Stimulated activated CD4-positive, alpha-beta T cell treated with anti-CD3 and anti-CD28 coated beads, Interleukin-12 subunit alpha, Interleukin-12 subunit beta, amount 100 ng/mL, for 4 hours (primary cell): ENCODE results near the gene TMEM161A.

ENCODE experiments used
- DNase-seq: peaks from one replicate; pipeline ENCODE4 v3.0.0-alpha.2; 2020

Gene TMEM161A

GRCh38 chr19:19095691-19096090 is 42.6 kb downstream of the TMEM161A start:
- no peak for DNase-seq

- no peak for DNase-seq
These were observed 43.8 kb downstream of the TMEM161A start for GRCh38 chr19:19094513-19094912.

DNA sequence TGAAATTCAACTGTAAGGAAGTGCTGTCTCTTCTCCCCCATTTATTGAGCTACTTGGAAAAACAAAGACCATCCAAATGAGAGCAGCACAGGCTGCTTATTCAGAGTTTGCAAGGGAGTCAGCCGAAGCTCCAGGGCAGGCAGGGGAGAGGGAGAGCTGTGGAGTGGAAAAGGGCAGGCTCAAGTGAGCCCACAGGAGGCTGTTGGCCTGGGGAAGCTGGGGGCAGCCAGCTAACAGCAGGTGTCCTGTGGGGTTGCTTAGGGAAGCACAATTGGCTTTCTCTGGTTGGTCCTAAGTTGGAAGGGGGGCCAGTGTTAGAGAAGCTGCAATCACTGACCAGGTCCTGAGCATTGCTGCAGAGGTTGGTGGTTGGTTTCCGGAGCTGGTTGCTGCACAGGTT is 50.6 kb downstream of the TMEM161A start:
- no peak for DNase-seq

- no peak for DNase-seq
These were observed 54.7 kb downstream of the TMEM161A start for GRCh38 chr19:19083413-19084178.

DNA sequence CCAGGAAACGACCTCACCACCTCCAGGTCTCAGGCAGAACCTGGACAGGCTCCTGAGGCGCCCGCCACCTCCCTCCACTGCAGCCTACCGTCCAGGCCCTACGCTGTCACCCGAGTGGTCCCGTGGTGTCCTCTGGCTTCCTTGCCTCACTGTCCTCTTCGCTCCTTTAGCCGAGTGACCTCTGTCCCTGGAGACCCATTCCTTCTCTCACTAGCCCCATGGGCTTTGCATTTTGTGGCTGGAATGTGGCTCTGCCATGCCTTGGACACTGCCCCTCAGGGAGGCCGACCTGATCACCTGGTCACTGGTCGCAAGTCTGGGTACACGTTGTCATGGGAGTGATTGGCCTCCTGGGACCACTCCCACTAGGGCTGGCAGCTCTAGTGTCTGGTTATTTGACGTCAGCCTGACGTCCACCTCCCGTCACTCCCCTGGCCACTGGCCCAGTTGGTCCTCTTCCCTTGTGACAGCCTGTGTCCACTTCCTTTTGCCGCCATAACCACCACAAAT is 56.6 kb downstream of the TMEM161A start:
- no peak for DNase-seq

DNA sequence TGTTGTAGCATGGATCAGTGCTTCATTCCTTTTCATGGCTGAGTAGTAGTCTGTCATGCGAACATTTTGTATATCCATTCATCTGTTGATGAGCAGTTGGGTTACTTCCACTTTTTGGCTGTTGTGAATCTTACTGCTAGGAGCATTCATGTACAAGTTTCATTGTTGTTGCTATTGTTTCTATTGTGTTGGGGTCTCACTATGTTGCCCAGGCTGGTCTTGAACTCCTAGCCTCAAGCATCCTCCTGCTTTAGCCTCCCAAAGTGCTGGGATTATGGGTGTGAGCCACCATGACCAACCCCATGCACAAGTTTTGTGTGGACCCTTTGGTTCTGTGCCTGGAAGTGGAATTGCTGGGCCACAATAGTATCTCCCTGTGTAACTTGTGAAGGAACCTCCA is 58.7 kb downstream of the TMEM161A start:
- DNase-seq, result no peak

- no peak for DNase-seq
These were observed 59.5 kb downstream of the TMEM161A start for GRCh38 chr19:19078801-19079200.

- no peak for DNase-seq
These were observed 61.2 kb downstream of the TMEM161A start for GRCh38 chr19:19077103-19077502.

DNA sequence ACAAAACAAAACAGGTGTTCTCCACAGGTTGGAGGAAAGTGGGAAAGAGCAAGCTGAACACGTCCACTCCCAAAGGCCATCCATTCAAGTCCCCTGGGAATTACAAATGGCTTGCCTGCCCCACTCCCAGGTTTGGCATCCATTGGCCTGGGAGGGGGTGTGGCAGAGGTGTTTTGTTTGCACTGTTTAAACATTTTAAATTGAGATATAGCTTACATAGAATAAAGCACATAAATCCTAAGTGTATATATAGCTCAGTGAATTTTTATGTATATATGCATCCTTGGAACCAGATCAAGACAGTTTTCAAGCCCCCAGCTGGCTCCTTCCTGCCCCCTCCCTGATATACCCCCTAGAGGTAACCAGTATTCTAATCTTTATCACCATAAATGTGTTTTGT is 61.8 kb downstream of the TMEM161A start:
- no peak for DNase-seq

DNA sequence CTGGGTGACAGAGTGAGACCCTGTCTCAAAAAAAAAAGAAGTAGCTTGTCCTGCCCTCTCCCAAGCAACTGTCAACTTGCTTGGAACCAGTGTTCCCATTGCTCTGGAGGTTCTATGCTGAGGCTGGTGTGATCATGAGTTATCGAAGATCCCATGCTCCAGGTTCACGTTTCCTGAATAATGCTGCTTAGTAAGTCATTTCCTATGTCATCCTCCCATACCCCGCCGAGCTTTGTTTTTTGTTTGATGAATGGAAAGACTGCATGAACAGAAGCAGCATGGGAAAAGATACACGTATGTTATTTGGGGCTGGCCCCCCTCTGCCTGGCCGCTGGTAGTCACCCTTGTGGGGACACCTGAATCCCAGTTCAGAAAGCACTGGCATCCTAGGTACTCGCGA is 63.2 kb downstream of the TMEM161A start:
- DNase-seq, result no peak

GRCh38 chr19:19074196-19074882 is 63.9 kb downstream of the TMEM161A start:
- no peak for DNase-seq

GRCh38 chr19:19071897-19072296 is 66.4 kb downstream of the TMEM161A start:
- DNase-seq, result no peak
